ENCODE data around the gene OGFOD3.
"Not testable (repeated sequence)": the region's sequence is repeated elsewhere in the genome, so short reads cannot be mapped to it uniquely, and the experiment has no call there.

OGFOD3 gene

GRCh38 chr17:82371333-82372248, 46.8 kb downstream of the OGFOD3 start, which contains the start of gene UTS2R:
Gene UTS2R, plus strand, starts transcription at chr17:82371765. Its CDS starts 2,560 bp downstream, at chr17:82374325.
- DNase-seq: no peak

- no peak for DNase-seq
Measured at GRCh38 chr17:82370471-82371332, 47.7 kb downstream of the OGFOD3 start.

DNA sequence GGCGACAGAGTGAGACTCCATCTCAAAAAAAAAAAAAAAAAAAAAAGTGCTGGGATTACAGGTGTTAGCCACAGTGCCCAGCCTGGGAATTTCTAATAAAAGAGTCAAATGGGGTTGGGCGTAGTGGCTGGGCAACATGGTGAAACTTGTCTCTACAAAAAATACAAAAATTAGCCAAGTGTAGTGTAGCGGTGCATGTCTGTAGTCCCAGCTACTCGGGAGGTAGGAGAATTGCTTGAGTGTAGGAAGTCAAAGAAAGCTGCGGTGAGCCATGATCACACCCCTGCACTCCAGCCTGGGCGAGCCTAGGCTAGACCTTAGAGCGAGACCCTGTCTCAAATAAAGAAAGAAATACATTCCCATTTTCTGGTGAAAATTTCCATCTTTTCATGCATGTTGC, 49.2 kb downstream of the OGFOD3 start:
- no peak for DNase-seq

DNA sequence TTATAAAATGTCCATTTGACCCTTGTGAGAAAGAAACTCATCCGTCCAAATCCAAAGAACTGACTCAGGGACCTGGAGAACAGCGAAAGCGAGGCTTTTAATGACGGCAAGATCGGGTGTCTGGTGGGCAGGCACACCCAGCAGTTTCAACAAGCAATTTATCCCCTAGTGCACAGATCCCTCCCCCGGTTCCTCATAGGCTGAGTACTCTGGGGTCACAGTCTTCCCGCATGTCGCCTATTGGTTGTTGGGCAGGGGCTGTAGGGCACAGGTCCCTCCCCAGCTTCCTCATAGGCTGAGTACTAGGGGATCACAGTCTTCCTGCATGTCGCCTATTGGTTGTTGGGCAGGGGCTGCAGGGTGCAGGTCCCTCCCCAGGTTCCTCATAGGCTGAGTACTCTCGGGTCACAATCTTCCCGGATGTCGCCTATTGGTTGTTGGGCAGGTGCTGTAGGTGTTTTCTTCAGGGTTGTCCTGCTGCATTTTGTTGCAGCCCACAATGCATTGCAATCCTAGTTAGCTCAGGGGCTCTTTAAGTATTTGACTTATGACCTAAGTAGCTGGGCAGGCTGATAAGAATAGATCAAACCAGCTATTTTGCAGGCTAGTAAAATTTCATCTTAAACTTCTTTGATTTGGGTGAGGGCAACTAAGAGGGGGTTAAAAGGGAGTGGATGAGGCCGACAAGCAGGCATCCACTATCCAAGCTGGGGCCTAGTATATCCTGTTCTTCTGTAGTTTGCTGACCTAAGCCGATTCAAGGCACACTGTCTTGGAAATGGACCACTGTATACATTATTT, 50.5 kb downstream of the OGFOD3 start:
- peak; percentile 74 for DNase-seq

DNA sequence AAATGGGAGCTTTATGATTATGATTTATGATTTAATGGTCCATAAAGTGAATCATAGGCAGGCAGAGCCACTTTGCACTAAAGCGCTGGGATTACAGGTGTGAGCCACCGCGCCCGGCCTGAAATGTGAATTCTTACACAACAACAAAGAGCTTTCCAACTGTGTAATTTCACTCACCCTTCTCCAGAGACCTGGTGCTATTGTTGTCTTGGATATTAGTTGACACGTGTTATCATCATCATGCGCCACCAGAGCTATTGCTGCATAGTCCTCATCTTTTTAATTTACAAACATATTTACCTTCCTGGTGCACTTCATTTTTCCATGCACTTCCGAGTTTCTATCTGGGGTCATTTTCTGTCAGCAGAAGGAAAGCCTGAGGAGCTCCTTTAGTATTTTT, 51.6 kb downstream of the OGFOD3 start:
- DNase-seq: peak; percentile 35

- no peak for DNase-seq
Measured at GRCh38 chr17:82365606-82366295, 52.6 kb downstream of the OGFOD3 start.

GRCh38 chr17:82361885-82362633, 56.3 kb downstream of the OGFOD3 start:
- no peak for DNase-seq

DNA sequence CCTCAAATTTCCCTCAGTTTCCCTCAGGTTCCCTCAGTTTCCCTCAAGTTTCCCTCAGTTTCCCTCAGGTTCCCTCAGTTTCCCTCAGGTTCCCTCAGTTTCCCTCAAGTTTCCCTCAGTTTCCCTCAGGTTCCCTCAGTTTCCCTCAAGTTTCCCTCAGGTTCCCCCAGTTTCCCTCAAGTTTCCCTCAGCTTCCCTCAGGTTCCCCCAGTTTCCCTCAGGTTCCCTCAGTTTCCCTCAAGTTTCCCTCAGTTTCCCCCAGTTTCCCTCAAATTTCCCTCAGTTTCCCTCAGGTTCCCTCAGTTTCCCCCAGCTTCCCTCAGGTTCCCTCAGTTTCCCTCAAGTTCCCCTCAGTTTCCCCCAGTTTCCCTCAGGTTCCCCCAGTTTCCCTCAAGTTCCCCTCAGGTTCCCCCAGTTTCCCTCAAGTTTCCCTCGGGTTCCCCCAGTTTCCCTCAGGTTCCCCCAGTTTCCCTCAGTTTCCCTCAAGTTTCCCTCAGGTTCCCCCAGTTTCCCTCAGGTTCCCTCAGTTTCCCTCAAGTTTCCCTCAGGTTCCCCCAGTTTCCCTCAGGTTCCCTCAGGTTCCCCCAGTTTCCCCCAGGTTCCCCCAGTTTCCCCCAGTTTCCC, 58.8 kb downstream of the OGFOD3 start:
- DNase-seq: not testable (repeated sequence)

GRCh38 chr17:82358465-82359350, 59.7 kb downstream of the OGFOD3 start, which contains the start of gene TEX19:
Gene TEX19, plus strand, starts transcription at chr17:82359247. Its CDS starts 2,904 bp downstream, at chr17:82362151.
- peak; percentile 25 for DNase-seq

- DNase-seq: no peak
Measured at GRCh38 chr17:82357394-82357793, 61.0 kb downstream of the OGFOD3 start.

DNA sequence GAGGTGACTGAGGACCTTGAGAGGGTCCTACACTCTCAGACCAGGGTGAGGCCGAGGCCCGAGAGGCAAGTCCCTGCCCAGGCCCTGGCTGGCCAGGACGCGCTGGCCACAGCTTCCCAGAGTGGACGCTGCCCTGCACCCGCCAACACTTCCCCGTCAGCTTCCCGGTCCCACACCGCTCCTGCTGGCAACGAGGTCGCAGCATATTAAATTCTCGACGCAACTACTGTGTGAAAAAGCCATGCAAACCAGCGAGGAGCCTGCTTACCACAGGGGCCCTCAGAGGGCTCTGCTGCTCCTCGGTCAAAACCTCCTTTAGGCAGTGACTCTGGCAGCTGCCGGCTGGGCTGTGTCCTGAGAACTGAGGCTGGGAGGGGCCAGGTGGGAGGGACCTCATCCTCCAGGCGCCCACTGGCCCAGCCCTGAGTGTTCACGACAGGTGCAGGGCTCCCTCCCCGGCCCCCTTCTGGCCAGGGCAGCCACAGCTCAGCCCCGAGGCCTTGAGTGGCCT, 61.5 kb downstream of the OGFOD3 start:
- peak; percentile 68 for DNase-seq

GRCh38 chr17:82355770-82356427, 62.5 kb downstream of the OGFOD3 start:
- DNase-seq: no peak

- DNase-seq: no peak
Measured at GRCh38 chr17:82354804-82355308, 63.5 kb downstream of the OGFOD3 start.

DNA sequence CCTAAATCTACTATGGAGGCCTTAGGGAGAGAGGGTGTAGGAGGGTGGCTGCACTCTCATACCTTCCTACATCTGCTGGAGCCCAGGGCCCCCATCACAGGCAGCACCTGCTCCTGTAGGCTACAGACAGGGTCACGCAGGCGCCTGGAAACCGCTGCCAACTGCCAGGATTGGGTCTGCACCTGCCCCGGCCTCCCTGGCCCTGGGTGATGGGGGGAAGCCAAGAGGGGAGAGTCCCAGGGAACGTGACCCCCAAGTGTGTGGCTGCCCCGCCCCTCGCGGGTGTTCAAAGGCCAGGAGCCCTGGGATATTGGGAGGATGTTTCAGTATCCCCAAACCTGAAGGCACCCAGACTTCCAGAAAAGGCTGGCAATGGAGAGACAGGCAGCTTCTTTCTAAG, 64.9 kb downstream of the OGFOD3 start:
- DNase-seq: peak; percentile 43

DNA sequence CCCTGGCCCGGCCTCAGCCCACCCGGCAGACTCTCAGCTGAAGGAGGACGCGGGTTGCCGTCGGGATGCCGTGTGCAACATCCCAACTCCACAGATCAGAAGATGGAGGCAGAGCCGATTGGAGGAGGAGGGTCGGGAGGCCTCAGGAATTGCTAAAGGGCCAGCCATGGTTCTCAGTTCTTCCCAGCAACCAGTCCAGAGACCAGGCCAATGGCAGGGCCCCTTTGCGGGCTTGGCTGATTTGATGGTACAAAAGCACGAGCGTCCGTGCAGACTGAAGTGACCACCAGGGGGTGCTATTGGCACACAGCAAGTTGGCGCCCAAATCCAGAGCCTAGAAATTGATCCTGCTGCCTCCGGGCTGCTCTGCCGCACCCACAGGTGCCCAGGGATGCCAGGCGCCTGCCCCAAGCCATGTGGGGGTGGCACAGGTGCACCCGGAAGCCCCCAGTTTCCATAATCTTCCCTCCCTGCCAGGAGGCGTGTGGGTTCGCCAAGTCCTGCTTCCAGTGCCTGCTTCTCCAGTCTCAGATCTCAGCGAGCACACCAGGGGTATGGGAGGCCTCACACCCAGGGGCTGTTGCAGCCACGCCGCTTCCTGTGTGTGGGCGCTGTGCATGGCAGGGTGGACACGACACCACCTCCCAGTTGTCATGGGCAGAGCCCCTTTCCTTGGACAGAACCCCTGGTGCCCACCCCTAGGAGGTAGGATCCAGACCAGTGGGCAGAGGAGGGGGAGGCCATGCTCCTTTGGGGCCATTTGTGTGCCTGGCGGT, 66.5 kb downstream of the OGFOD3 start:
- DNase-seq: peak; percentile 92

DNA sequence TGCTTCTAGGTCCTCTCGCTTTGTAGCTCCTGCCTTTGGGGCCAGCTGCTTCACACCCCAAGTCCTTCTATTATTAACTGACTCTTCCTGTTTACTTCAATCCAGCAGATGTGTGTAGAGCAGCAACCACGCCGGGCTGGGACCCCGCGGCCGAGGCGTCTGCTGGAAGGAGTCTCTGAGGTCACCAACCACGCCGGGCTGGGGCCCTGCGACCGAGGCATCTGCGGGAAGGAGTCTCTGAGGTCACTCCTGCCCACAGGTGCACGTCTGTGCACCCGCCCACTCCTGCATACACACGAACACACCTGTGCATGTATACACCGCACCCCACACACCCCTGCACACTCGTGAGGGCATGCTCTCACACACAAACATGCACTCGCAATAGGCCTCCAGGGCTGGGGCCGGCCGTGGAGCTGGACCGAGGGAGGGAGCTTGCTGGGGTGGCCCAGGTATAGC, 67.1 kb downstream of the OGFOD3 start:
- no peak for DNase-seq

GRCh38 chr17:82350182-82351030, 68.0 kb downstream of the OGFOD3 start:
- no peak for DNase-seq
